NCI-H1105 (cell line): ENCODE data around the gene CEP43.

ENCODE experiments used
- DNase-seq: peaks from one replicate; lab custom pipeline; 2025; lab: John Stamatoyannopoulos, UW

Gene CEP43

GRCh38 chr6:166999145-166999883, at the start of gene CEP43:
Gene CEP43, plus strand, starts transcription at chr6:166999397. Its CDS starts 16 bp downstream, at chr6:166999413.
- DNase-seq, result peak; percentile 99

GRCh38 chr6:166949528-166950442, 49.4 kb upstream of the CEP43 start:
- no peak for DNase-seq

GRCh38 chr6:166950443-166950821, 48.8 kb upstream of the CEP43 start:
- no peak for DNase-seq

GRCh38 chr6:166950892-166951669, 48.1 kb upstream of the CEP43 start:
- peak; percentile 74 for DNase-seq

GRCh38 chr6:166951670-166952060, 47.5 kb upstream of the CEP43 start:
- no peak for DNase-seq

GRCh38 chr6:166952121-166952520, 47.1 kb upstream of the CEP43 start:
- no peak for DNase-seq

- DNase-seq, result no peak
Measured at GRCh38 chr6:166952567-166953486, 46.4 kb upstream of the CEP43 start.

GRCh38 chr6:166954118-166954713, 45.0 kb upstream of the CEP43 start:
- DNase-seq, result no peak

- peak; percentile 15 for DNase-seq
Measured at GRCh38 chr6:166955121-166955864, 43.9 kb upstream of the CEP43 start.

- peak; percentile 74 for DNase-seq
Measured at GRCh38 chr6:166955865-166956443, 43.2 kb upstream of the CEP43 start.

GRCh38 chr6:166956444-166957086, 42.6 kb upstream of the CEP43 start, which contains the start of gene RNASET2:
Gene RNASET2, minus strand, starts transcription at chr6:166956550. Its CDS starts 368 bp downstream, at chr6:166956182.
- DNase-seq, result peak; percentile 96

GRCh38 chr6:166957087-166957804, 42.0 kb upstream of the CEP43 start:
- DNase-seq, result peak; percentile 61

GRCh38 chr6:166957805-166958076, 41.5 kb upstream of the CEP43 start:
- no peak for DNase-seq

GRCh38 chr6:166958926-166959861, 40.0 kb upstream of the CEP43 start:
- no peak for DNase-seq

- DNase-seq, result no peak
Measured at GRCh38 chr6:166959911-166960608, 39.1 kb upstream of the CEP43 start.

GRCh38 chr6:166960609-166960978, 38.6 kb upstream of the CEP43 start:
- DNase-seq, result no peak

- no peak for DNase-seq
Measured at GRCh38 chr6:166966268-166966667, 32.9 kb upstream of the CEP43 start.
